Fibroblast of lung (primary cell): Measurements from ENCODE around the gene NAPG.

Source experiments
- CTCF ChIP-seq, 2 donors: IDR thresholded peaks in 1 of 2; conservative IDR thresholded peaks in 1 of 2; 1 replicate in 1 of 2; 2 replicates in 1 of 2; pipeline ENCODE4 v1.5.1; 2011 to 2012; ENCODE audit warnings: low read length in 2 of 2, control low read depth in 1 of 2, inconsistent platforms in 1 of 2, low read depth in 1 of 2, mild to moderate bottlenecking in 1 of 2
- EZH2 ChIP-seq: IDR thresholded peaks from 2 replicates; pipeline ENCODE4 v1.5.1; 2012; ENCODE audit warnings: low read length, control low read depth, mild to moderate bottlenecking; ENCODE audit errors: missing control alignments

GRCh38 chr18:10499230-10499629 is 26.6 kb upstream of the NAPG start:
- TF ChIP-seq EZH2 (no peak), CTCF (conservative IDR thresholded peaks at IDR 0.05 in 1 of 2, IDR thresholded peaks at IDR 0.05 in 1 of 2; ENCODE audit: low read depth in 1 of 2, low read length in 2 of 2) (no peak)
